ENCODE data around the gene TMEM178A.

GRCh38 chr2:39621596-39621995 is 44.1 kb upstream of the TMEM178A start:
- TF ChIP-seq CTCF (IDR thresholded peaks at IDR 0.05) (no peak), POLR2A (IDR thresholded peaks at IDR 0.05) (no peak), EP300 (IDR thresholded peaks at IDR 0.05) (no peak)
